Left hindlimb (tissue), 1 donor: Measurements from ENCODE around the gene MALL.
A peak's percentile ranks its signal among the peaks of the same experiment; 100 is the strongest.
"Not testable (repeated sequence)": the region's sequence is repeated elsewhere in the genome, so short reads cannot be mapped to it uniquely, and the experiment has no call there.

ENCODE experiments used
- DNase-seq: peaks from one replicate; pipeline ENCODE4 v3.0.0-alpha.2; 2018

Gene MALL

GRCh38 chr2:110097506-110098220 lies 18.0 kb downstream of the MALL start:
- no peak for DNase-seq

GRCh38 chr2:110095994-110096633 lies 19.5 kb downstream of the MALL start:
- peak; percentile 6 for DNase-seq

- DNase-seq = not testable (repeated sequence)
Observed at GRCh38 chr2:110094884-110095534, 20.6 kb downstream of the MALL start.

- DNase-seq = not testable (repeated sequence)
Observed at GRCh38 chr2:110093924-110094323, 21.7 kb downstream of the MALL start.

- DNase-seq = not testable (repeated sequence)
Observed at GRCh38 chr2:110090164-110090563, 25.5 kb downstream of the MALL start.

GRCh38 chr2:110083757-110084156 lies 31.9 kb downstream of the MALL start:
- not testable (repeated sequence) for DNase-seq

- not testable (repeated sequence) for DNase-seq
Observed at GRCh38 chr2:110083162-110083561, 32.5 kb downstream of the MALL start.

GRCh38 chr2:110078104-110078503 lies 37.5 kb downstream of the MALL start:
- not testable (repeated sequence) for DNase-seq

- DNase-seq = not testable (repeated sequence)
Observed at GRCh38 chr2:110075896-110076295, 39.7 kb downstream of the MALL start.

- DNase-seq = peak; percentile 1
Observed at GRCh38 chr2:110069869-110070268, 45.8 kb downstream of the MALL start.

- peak; percentile 2 for DNase-seq
Observed at GRCh38 chr2:110068153-110068552, 47.5 kb downstream of the MALL start.

GRCh38 chr2:110062332-110062731 lies 53.3 kb downstream of the MALL start:
- not testable (repeated sequence) for DNase-seq

- not testable (repeated sequence) for DNase-seq
Observed at GRCh38 chr2:110060550-110060949, 55.1 kb downstream of the MALL start.

GRCh38 chr2:110059694-110060358 lies 55.8 kb downstream of the MALL start:
- not testable (repeated sequence) for DNase-seq

- not testable (repeated sequence) for DNase-seq
Observed at GRCh38 chr2:110059009-110059693, 56.5 kb downstream of the MALL start.

GRCh38 chr2:110058034-110058433 lies 57.6 kb downstream of the MALL start:
- DNase-seq = not testable (repeated sequence)

- DNase-seq = not testable (repeated sequence)
Observed at GRCh38 chr2:110055819-110056408, 59.7 kb downstream of the MALL start.

- peak; percentile 59 for DNase-seq
Observed at GRCh38 chr2:110054521-110055407, 60.9 kb downstream of the MALL start.

- not testable (repeated sequence) for DNase-seq
Observed at GRCh38 chr2:110053688-110054087, 61.9 kb downstream of the MALL start.

- not testable (repeated sequence) for DNase-seq
Observed at GRCh38 chr2:110052166-110052565, 63.5 kb downstream of the MALL start.

GRCh38 chr2:110050222-110050621 lies 65.4 kb downstream of the MALL start:
- DNase-seq = not testable (repeated sequence)
